OCI-LY7 (cell line): ENCODE results near the gene HNRNPH2. TPM values are rescaled to one million over a fixed set of nuclear protein-coding genes. Genes with fewer than 3 reads are reported as not detected.

Experiments
- BruUV-seq: library from RNA; stranded (reverse); fragments of 400-500 nt; replicated peaks from 2 replicates; lab custom pipeline; 2021; lab: Mats Ljungman, UMichigan
- CTCF ChIA-PET: fragments of 300-600 bp; sonication (Branson Sonifier 250); formaldehyde crosslinking; loops from one replicate; lab custom pipeline; 2022; ENCODE audit warnings: antibody characterized with exemption; ENCODE audit not compliant: unreplicated experiment; lab: Charles Lee
- POLR2A ChIA-PET: fragments of 300-600 bp; sonication (Branson Sonifier 250); formaldehyde crosslinking; loops from one replicate; lab custom pipeline; 2022; ENCODE audit warnings: antibody characterized with exemption; lab: Charles Lee
- DNase-seq: peaks from one replicate; pipeline ENCODE4 v3.0.0-alpha.2; 2015; ENCODE audit warnings: low spot score
- H2AFZ ChIP-seq: fragments of 200-600 bp; sonication (generic), shearing (Covaris generic); 2 replicates; pipeline ENCODE4 v1.6.1; 2014; ENCODE audit warnings: mild to moderate bottlenecking, antibody characterized with exemption, low read length, moderate library complexity
- H3K27ac ChIP-seq: fragments of 200-600 bp; sonication (generic); 2 replicates; pipeline ENCODE4 v1.5.1; 2014; ENCODE audit warnings: mixed run types, low read depth, mild to moderate bottlenecking, moderate library complexity, low read length, inconsistent platforms; ENCODE audit not compliant: poor library complexity, severe bottlenecking
- H3K36me3 ChIP-seq: fragments of 200-600 bp; sonication (generic); 2 replicates; pipeline ENCODE4 v1.6.1; 2014; ENCODE audit warnings: mild to moderate bottlenecking, antibody characterized with exemption, low read length, moderate library complexity, mixed read lengths; ENCODE audit not compliant: insufficient read depth
- H3K4me1 ChIP-seq: fragments of 200-600 bp; sonication (generic); 2 replicates; pipeline ENCODE4 v1.5.1; 2014; ENCODE audit warnings: mild to moderate bottlenecking, low read length; ENCODE audit not compliant: insufficient read depth, poor library complexity, severe bottlenecking
- H3K4me2 ChIP-seq: fragments of 200-600 bp; sonication (generic); 2 replicates; pipeline ENCODE4 v1.6.1; 2014; ENCODE audit warnings: mild to moderate bottlenecking, low read length
- H3K4me3 ChIP-seq: fragments of 200-600 bp; sonication (generic); 2 replicates; pipeline ENCODE4 v1.5.1; 2014; ENCODE audit warnings: mild to moderate bottlenecking, low read depth, low read length; ENCODE audit not compliant: poor library complexity, severe bottlenecking
- H3K79me2 ChIP-seq: fragments of 200-600 bp; sonication (generic); 2 replicates; pipeline ENCODE4 v1.6.1; 2016; ENCODE audit warnings: low read depth, mild to moderate bottlenecking, low read length, moderate library complexity, mixed read lengths; ENCODE audit not compliant: insufficient read depth
- H3K9me2 ChIP-seq: fragments of 200-600 bp; sonication (generic); 2 replicates; pipeline ENCODE4 v1.6.1; 2016; ENCODE audit warnings: mild to moderate bottlenecking, low read length, mixed read lengths; ENCODE audit not compliant: insufficient read depth
- H3K9me3 ChIP-seq: fragments of 200-600 bp; sonication (generic); 2 replicates; pipeline ENCODE4 v1.6.1; 2014; ENCODE audit warnings: mild to moderate bottlenecking, mixed run types, low read length, mixed read lengths
- H4K20me1 ChIP-seq: fragments of 200-600 bp; sonication (generic); 2 replicates; pipeline ENCODE4 v1.6.1; 2014; ENCODE audit warnings: mild to moderate bottlenecking, antibody characterized with exemption, low read length, moderate library complexity, mixed read lengths; ENCODE audit not compliant: insufficient read depth
- CTCF ChIP-seq: fragments of 200-600 bp; sonication (generic); conservative IDR thresholded peaks from 2 replicates; pipeline ENCODE4 v1.5.1; 2014; ENCODE audit warnings: mild to moderate bottlenecking, antibody characterized with exemption, low read length, moderate library complexity, mixed read lengths
- EZH2phosphoT487 ChIP-seq: fragments of 200-600 bp; sonication (generic); IDR thresholded peaks from 2 replicates; pipeline ENCODE4 v1.6.1; 2018; ENCODE audit warnings: low read depth, borderline replicate concordance, mild to moderate bottlenecking, mixed run types, antibody characterized with exemption, low read length, moderate library complexity, mixed read lengths
- intact Hi-C: fragments of 100-400 bp; cut with micrococcal nuclease; formaldehyde crosslinking; loops from one replicate; pipeline ENCODE4 v1.10.0; 2022; ENCODE audit not compliant: unreplicated experiment
- total RNA-seq, 2 experiments: library from RNA; depleted of rRNA in 1 of 2; stranded (reverse); fragments of >200 nt in 1 of 2; shearing (Covaris generic) in 1 of 2; gene quantifications; 2 replicates each; pipeline ENCODE4 v1.2.3, GENCODE V29; 2014 to 2022

HNRNPH2 gene
- total RNA-seq, 2 experiments from 2014 or later: 23.5 to 38.1 TPM

- Histone ChIP-seq H3K4me1 (peaks cover 58% of the 10 kb centered on the region), H3K4me3 (peak within 1 kb of the TSS; percentile 96), H3K9me2 (no peaks in the 10 kb centered on the region), H3K36me3 (peaks cover 12% of the 10 kb centered on the region), H4K20me1 (no peaks in the 10 kb centered on the region), H3K79me2 (peaks cover 62% of the 10 kb centered on the region), H2AFZ (no peak within 1 kb of the TSS; the same call in 1 of the 2 replicates), H3K4me2 (peak within 1 kb of the TSS; percentile 89), H3K27ac (peak within 1 kb of the TSS; percentile 91), H3K9me3 (no peaks in the 10 kb centered on the region)
- CTCF ChIA-PET: no interaction called here
- TSS peak; percentile 66 for BruUV-seq
- TF ChIP-seq CTCF: no peak
- TF ChIP-seq EZH2phosphoT487: no peak
- DNase-seq: peak; percentile 80
- intact Hi-C loops: loop anchor here (2.0 to 10.0 kb wide), 2 partner anchors 15 to 461 kb away; partner anchors contain the start of gene XKRX
- POLR2A ChIA-PET: interaction anchor here (1.0 to 4.2 kb wide), 8 partner anchors 9 to 36 kb away, joined by 3 to 34 read pairs (median 6); partner anchors contain the start of gene TIMM8A
These were observed 22.1 kb upstream of the HNRNPH2 start, which contains the start of gene BTK for GRCh38 chrX:101385795-101386541. TSS of gene BTK (minus strand) at chrX:101386191. CDS start at chrX:101375284, 10,907 bp downstream.

GRCh38 chrX:101386542-101386885 lies 21.5 kb upstream of the HNRNPH2 start:
- no peaks in the 10 kb centered on the region for H4K20me1 ChIP-seq
- TF ChIP-seq CTCF (no peak), EZH2phosphoT487 (no peak)
- CTCF ChIA-PET: no interaction called here
- H3K9me2 ChIP-seq: no peaks in the 10 kb centered on the region
- peaks cover 52% of the 10 kb centered on the region for H3K4me1 ChIP-seq
- no peak overlapping the region; the same call in 1 of the 2 replicates for H2AFZ ChIP-seq
- H3K4me3 ChIP-seq: peak overlapping the region; percentile 96
- no TSS peak for BruUV-seq
- peak overlapping the region; percentile 89 for H3K4me2 ChIP-seq
- POLR2A ChIA-PET: interaction anchor here (1.4 to 4.2 kb wide), 6 partner anchors 9 to 37 kb away, joined by 3 to 34 read pairs (median 8); partner anchors contain the start of gene TIMM8A
- H3K36me3 ChIP-seq: peaks cover 13% of the 10 kb centered on the region
- H3K27ac ChIP-seq: peak overlapping the region; percentile 91
- intact Hi-C loops: loop anchor here (10.0 kb wide), 1 partner anchor 462 kb away; the partner anchor contains the start of gene XKRX
- no peaks in the 10 kb centered on the region for H3K9me3 ChIP-seq
- H3K79me2 ChIP-seq: peaks cover 62% of the 10 kb centered on the region
- DNase-seq: no peak
